DMS53 (cell line): ENCODE data around the gene ACTR1B.
"Not testable (repeated sequence)": the region's sequence is repeated elsewhere in the genome, so short reads cannot be mapped to it uniquely, and the experiment has no call there.

ENCODE experiments used
- DNase-seq: peaks from one replicate; lab custom pipeline; 2025; lab: John Stamatoyannopoulos, UW

Gene ACTR1B

DNA sequence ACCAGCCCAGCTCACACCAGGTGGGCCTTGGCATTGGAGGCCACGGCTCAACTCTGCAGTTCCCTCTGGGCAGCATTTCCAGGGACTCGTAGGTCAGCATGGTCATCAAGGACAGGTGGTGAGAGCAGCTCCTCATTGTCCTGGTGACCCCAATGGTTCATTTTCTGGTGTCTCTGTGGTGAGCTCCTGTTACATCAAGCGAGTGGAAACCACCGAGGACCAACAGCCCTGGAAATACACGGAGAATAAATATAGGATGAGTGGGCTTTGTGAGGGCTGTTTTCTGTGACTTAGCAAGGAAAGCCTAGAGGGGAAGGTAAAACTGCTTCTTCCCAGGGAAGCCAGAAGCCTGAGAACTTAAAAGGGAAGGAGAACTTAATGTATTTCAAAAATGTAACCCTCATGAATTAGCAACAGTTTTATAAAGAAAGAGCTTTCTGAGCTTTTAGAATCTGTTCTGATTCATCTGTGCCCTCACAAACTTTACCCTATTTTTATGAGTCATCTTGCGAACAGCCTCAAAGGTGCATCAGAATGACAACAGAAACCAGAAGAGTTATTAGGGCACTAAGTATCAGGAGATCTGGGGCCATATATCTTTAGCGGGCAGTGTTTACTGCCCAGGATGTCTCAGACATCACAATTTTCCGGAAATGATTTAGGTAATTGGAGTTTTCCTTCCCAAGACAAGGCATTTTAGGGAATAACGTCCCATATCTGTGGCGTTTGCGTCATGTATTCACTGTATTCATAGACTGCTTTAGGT is 24.4 kb upstream of the ACTR1B start:
- no peak for DNase-seq

DNA sequence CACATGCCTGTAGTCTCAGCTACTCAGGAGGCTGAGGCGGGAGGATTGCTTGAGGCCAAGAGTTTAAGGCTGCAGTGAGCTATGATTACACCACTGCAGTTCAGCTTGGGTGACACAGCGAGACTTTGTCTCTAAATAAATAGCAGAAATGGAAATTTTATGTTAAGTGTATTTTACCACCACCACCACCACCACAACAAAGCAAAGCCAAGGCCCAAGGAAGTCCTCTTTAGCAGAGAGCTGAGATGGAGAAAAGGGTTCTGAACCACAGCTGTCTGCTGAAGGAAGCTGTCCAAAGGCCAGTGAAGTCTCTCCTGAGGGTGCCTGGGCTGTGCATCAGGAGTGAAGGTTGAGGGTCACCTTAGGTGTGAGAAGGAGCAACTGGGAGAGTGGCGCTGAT is 23.4 kb upstream of the ACTR1B start:
- not testable (repeated sequence) for DNase-seq

DNA sequence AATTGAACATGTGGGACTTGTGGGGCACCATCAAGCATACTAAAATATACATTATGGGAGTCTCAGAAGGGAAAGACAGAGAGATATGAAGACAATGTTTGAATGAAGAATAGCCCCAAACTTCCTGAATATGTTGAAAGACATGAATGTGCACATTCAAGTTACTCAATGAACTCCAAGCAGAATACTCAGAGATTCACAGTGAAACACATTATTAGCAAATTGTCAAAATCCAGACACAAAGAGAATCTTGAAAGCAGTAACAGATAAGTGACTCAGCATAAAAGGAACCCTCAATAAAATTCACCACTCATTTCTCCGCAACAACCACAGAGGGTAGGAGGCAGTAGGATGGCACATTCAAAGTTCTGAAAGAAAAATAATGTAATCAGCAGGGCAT is 14.5 kb upstream of the ACTR1B start:
- DNase-seq: no peak

DNA sequence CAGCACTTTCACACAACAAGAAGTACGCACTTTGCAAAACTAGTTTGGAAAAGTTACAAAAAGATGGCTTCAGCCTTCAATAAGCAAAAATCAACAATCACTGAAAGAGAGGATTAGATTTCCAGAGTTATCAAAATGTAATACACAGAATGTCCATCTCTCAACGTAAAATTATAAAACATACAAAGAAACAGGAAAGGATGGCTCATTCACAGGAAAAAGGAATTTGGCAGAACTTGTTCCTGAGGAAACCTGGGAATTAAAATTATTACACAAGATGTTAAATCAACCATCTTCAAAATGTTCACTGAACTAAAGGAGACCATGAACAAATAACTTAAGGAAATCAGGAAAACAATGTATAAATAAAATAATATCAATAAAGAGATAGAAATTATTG is 13.6 kb upstream of the ACTR1B start:
- DNase-seq: no peak

DNA sequence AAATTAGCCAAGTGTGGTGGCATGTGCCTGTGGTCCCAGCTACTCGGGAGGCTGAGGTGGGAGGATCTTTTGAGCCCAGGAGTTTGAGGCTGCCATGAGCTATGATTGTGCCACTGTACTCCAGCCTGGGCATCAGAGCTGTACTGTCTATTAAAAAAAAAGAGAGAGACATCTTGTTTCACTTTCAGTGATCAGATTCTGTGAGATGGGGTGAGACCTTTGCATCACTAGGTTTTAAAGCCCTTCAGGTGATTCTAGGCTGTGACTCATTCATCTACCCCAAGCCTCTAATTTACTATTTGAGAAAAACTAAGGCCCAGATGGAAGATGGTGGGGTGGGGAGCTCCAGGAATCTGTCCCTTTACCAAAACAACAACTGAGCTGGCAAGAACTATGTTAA is 12.8 kb upstream of the ACTR1B start:
- no peak for DNase-seq

DNA sequence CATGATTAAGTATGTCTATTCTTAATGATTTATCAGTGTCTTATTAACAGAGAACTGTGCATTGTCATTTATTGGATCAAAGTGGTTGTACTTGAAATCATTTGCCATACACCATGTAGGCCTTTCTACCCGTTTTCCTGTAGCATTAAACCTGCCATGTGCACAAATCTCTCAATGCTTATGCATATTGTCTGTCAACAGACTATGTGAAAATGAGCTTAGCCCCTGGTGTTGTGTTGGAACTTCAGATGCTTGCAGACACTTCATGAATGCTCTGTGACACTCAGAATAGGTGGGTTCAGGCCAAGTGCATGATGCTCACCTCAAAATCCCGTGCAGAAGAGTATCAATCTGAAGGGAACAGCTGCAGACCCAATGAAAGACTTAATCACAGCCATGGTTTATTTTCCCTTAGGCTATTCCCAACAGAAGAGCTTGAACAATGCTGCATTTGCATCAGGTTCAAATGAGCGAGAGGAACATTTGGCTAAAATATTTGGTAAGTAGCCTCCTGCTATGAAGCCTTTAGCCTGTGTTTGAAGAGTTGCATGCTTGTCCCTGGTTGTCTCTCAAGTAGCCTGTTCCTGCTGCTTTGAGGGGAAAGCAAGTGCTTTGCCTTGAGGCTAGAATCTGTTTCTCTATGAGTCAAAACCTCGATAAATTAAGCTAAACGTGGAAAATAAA is 11.7 kb upstream of the ACTR1B start:
- no peak for DNase-seq

DNA sequence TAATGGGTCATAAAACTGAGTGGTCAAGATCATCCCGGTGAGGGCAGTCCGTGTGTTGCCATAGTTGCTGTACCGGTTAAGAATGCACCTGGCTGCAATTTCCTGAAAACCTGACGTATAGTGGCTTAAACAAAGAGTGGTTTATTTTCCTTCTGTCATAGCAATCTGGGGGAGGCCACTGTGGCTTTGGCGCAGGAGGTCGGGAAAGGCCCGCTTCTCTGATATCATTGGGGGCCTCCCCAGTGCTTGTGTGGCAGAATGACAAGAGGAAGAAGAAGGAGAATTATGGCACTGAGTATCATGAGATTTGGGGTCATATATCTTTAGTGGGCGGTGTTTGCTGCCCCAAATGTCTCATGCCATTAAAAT is 10.1 kb upstream of the ACTR1B start:
- DNase-seq: no peak

DNA sequence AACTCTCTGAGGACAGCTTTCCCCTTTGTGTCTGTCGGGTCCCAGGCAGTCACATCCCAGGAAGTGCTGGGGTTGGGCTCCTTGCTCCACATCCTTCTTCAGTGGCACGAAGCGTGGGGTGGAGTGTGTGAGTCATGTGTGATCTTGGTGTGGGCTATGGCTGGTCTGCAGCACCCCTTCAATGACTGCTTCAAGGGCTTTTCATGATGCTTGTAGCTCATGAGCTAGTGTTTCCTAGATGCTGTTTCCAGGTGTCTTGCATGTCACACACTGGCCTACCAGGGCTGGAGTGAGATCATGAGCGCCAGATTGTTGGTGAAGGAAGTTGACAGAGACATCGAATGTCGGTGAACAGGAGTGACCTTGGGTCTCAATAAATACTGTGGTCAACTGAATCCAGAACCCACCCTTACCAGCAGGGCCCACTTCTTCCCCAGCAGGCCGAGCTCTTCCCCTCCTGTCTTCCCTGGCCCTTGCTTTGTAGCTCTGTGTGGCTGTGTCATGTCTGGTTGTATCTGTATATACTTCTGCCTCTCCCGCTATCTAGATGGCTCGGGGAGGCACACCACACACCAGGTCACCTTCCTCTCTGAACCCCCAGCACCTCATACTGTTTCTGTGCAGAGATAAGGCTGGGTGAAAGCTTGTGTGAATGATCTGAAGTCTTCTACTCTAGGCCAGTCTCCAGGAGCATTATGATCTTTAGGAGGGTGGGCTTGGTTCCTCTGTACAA is 9.5 kb upstream of the ACTR1B start:
- DNase-seq: no peak

DNA sequence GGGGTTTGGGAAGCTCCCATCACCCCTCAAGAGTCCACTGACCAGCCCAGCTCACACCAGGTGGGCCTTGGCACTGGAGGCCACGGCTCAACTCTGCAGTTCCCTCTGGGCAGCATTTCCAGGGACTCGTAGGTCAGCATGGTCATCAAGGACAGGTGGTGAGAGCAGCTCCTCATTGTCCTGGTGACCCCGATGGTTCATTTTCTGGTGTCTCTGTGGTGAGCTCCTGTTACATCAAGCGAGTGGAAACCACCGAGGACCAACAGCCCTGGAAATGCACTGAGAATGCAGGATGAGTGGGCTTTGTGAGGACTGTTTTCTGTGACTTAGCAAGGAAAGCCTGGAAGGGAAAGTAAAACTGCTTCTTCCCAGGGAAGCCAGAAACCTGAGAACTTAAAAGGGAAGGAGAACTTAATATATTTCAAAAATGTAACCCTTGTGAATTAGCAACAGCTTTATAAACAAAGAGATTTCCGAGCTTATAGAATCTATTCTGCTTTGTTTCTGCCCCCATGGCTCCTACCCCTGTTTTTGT is 8.8 kb upstream of the ACTR1B start:
- DNase-seq: not testable (repeated sequence)

DNA sequence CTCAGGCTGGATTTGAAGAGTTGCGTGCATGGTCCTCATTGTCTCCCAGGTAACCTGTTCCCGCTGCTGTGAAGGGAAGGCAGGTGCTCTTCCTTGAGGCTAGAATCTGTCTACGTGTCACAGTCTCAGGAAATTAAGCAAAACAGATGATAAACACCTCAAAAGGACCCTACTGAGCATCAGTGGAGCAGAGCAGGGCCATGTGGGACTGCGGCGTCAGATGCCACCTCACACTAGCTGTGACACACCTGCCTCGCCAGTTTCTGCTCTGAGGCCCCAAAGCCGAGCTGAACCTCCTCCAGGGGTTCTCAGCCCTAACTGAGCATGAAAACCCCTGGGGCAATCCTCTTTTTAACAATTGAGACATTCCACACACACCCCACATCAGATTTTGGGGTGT is 7.7 kb upstream of the ACTR1B start:
- no peak for DNase-seq

DNA sequence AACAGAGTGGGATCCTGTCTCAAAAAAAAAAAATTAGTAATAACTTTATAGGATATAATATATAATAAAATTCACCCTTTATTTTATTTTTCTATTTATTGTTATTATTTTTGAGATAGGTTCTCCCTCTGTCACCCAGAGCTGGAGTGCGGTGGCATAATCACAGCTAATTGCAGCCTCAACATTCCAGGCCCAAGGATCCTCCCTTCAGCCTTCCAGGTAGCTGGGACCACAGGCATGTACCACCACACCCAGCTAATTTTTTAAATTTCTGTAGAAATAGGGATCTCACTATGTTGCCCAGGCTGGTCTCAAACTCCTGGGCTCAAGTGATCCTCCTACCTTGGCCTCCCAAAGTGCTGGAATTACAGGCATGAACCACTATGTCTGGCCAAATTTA is 6.6 kb upstream of the ACTR1B start:
- DNase-seq: no peak

DNA sequence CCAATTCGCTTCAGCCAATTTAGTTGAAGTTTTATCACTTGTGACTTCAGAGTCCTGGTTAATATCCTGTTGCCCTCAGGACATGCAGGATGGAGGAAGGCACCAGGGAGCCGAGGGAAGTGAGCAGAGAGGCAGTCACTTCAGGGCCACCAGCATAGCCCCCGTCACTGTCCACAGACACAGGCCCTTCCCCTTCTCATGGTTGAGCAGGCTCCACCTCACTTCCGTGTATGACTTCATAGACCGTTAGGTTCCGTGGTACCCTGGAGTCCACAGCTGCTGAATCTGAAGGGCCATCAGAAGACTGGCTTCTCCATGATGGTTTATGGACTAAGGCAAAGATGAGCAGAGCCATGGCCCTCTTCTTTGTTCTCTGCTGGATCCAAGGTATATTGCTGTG is 5.6 kb upstream of the ACTR1B start, which contains the start of gene C2orf92:
C2orf92 (plus strand) TSS at position 266 of the 400 bp plus-strand sequence; CDS start at position 342, 76 bp downstream.
- no peak for DNase-seq

DNA sequence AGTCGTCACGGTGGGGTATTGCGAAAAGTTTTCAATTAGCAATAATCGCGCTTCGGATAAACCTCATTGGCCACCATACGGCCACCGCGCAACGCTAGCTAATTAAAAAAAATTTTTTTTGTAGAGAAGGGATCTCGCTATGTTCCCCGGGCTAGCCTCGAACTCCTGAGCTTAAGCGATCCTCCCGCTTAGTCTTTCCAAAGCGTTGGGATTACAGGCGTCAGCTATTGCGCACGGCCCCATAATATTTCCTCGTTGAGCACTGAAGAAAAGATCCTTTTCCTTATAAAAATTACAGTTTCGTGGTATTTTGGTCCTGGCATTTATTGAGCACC is 759 bp upstream of the ACTR1B start:
- peak; percentile 90 for DNase-seq

DNA sequence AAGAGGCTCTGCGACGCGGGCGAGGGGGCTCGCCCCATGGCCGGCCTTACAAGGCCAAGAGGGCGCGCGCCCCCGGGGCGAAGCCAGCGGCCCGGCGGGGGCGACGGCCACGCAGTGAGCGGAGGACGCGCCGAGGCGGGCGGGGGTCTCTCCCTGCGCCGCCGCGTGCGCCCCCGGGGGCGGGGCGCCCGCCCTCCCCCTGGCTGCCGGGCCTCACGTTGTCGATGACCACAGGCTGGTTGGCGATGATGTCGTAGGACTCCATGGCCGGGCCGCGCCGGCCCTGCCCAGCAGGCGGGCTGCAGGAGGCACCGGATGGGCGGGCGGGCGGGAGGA is 250 bp downstream of the ACTR1B start:
- DNase-seq: no peak

DNA sequence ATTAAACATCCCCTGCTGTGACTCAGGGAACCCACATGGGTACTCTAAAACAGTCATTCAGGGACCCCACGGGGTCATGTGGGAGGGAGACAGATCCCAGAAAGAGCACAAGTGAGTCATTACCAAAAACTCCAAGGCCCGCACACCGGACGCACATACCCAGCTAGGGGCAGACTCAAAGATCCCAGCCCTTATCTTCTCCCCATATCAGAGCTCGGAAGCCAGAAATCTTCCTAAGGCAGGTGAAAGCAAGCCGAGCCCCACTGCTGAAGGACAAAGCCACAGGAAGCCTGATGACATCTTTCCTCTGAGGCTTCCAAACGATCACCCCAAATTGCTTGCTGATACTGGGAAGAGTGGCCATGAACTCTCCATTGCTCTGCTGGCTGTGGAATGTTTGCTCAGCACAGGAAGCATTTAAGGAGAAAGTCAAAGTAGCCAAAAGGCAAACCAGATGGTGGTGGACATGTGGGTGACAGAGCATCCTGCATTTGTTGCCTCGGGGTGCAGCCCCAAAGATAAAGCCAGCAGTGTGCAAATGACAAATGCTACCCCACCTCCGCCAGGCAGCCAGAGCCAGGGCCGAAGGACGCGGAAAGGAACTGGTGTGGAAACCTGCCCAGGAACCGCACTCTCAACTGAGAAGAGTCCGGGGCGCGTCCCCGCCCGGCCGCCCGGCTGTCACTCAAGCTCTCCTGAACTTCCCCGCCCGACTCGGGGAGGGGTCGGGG is 784 bp downstream of the ACTR1B start:
- DNase-seq: peak; percentile 93

DNA sequence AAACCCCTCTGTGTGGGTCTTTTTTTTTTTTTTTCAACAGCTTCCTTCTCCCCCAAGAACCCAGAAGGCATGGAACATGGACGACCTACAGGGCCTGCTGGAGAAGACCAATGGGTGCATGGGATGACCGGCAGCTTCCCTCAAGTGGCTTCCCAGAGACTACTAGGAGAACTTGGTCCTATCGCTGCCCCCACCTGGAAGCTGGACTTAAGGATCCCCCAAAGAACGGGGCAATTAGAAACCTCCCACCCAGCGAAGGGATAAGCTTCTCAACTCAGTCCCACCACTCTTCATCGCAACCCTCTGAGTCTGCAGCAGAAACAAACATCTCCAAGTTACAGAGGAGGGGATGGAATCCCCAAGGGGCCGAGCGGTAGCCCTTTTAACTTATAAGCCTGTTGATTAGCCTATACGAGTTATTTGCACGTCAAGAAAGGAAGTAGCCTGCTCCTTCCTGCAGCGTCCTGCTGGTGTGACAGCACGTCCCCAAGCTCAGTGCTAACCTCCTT is 1.4 kb downstream of the ACTR1B start:
- no peak for DNase-seq

DNA sequence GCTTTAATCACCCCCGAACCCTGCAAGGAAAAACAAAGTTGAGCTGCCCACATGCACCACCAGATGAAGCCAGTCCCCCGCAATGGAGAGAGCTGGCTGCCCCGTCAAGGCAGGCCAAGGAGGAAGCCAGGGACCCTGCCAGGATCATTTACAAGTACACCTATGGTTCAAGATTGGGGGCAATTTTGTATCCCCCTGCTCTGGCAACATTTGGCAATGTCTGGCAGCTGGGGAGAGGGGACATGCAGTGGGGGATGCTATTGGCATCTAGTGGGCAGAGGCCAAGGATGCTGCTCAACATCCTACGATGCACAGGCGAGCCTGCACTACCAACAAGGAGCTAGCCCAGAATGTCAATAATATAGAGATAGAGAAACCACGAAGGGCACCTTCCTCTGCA is 1.9 kb downstream of the ACTR1B start:
- no peak for DNase-seq

DNA sequence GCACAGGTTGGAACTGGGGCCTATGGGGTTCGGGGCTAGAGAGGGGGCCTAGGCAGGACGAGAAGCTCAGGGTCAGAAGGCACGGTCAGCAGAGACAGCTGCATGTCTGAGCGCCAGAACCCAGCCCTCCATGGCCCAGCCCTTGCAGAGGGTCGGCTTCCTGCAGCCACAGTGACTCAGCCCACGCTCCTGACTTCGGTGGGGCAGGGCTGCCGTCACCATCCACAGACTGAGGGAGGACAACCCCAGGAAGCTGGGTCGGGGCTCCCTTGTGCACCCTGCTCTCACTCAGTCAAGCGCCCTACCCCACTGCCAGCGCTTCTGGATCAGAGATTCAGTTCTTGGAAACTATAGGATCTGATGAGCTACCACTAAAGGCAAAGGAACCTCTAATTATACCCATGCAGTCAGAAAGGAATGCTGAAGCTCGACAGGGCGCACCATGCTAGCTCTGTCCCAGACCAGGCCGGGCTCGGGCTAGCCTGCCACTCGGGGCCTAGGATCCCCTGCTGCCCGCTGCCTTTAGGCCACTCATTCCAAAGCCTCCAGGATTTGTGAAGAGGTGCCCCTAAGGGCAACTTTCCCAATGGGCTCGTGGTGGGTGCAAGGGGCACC is 3.0 kb downstream of the ACTR1B start:
- no peak for DNase-seq

DNA sequence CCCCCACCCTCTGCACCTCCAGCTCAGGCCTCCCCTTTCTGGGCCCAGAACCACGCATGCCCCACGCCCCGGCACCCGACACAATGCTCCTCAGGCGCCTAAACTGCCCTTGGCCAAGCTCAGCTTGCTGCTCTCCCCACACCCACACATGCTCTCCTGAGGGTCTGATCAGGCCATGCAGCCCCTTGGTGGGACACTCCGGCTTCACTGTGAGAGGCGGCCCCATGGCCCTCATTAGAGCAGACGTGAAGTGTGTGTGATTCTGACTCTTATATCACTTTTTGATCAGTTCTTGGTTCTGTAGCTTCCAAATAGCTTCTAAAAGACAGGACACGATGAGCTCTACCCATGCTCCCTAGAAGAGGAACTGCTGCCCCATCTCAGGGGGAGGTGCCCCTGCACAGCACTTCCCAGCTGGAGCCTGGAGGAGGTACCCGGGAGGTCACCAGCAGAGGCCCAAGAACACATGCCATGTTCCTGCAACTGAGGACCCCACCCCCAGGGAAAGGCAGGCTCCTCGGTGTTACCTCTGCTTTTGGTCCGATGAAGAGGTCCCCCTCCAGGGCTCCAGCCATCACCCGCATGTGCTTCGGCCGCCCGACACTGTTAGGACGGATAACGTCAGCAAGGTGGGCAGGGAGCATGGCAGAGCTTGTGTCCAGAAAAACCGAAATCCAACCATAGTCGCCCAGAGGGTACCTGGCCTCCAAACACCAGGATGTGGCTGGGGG is 3.6 kb downstream of the ACTR1B start:
- no peak for DNase-seq

DNA sequence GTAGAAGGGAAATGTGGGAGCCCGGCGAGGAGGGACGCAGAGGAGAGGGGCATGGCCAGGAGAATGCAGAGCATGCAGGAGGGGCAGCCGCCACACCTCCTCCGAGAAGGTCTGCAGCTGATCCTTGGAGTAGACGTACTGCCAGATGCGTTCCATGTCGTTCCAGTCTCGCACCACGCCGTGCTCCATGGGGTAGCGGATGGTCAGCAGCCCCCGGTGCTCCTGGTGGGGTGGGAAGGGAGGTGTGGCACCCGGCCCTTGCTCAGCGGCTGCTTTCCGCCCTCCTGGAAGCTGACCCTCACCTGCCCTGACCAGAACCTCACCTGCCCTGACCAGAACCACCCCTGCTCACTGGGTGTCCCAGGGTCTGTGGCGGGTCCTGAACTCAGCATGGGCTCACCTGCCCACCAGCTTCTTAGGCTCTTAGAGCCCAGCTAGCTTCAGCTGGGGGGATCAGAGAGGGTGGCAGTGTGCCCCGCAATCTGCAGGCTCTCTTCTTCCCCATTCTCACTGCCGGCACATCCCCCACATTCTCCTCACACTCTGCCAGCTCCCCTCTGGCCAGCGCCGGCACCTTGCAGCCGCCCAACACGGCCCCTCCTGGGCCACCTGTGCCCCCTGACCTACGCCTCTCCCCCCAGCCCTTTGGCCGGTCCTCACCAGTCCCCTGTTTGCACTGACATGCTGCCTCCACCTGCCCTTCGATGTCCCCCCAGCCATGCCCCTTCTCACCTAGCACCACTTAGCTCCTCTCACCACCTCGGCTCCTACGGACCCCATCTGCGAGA is 4.4 kb downstream of the ACTR1B start:
- no peak for DNase-seq
